Right lung (tissue), 5 donors: ENCODE data around the gene RGS12. TPM values are rescaled to one million over a fixed set of nuclear protein-coding genes. Genes with fewer than 3 reads are reported as not detected.
"Not testable (repeated sequence)": the region's sequence is repeated elsewhere in the genome, so short reads cannot be mapped to it uniquely, and the experiment has no call there.

ENCODE experiments used
- DNase-seq, 2 donors: peaks; one replicate each; pipeline ENCODE4 v3.0.0-alpha.2; 2013
- polyA plus RNA-seq, 5 donors: library from polyadenylated mRNA; unstranded; fragments of 120-200 nt; gene quantifications; one replicate each; pipeline versions ENCODE4 v1.2.1 to v1.2.3, GENCODE V29; 2013; ENCODE audit warnings: inconsistent platforms in 1 of 5, low replicate concordance in 1 of 5; ENCODE audit not compliant: insufficient read length in 5 of 5, insufficient read depth in 1 of 5

RGS12 gene
- polyA plus RNA-seq, 5 donors: 51.1 to 71.5 (median 67.7) TPM

GRCh38 chr4:3296651-3297050, 3.8 kb downstream of the RGS12 start:
- no peak for DNase-seq

- no peak for DNase-seq
These were observed 4.4 kb downstream of the RGS12 start for GRCh38 chr4:3297066-3297859.

- no peak for DNase-seq
These were observed 6.5 kb downstream of the RGS12 start for GRCh38 chr4:3299122-3299975.

DNA sequence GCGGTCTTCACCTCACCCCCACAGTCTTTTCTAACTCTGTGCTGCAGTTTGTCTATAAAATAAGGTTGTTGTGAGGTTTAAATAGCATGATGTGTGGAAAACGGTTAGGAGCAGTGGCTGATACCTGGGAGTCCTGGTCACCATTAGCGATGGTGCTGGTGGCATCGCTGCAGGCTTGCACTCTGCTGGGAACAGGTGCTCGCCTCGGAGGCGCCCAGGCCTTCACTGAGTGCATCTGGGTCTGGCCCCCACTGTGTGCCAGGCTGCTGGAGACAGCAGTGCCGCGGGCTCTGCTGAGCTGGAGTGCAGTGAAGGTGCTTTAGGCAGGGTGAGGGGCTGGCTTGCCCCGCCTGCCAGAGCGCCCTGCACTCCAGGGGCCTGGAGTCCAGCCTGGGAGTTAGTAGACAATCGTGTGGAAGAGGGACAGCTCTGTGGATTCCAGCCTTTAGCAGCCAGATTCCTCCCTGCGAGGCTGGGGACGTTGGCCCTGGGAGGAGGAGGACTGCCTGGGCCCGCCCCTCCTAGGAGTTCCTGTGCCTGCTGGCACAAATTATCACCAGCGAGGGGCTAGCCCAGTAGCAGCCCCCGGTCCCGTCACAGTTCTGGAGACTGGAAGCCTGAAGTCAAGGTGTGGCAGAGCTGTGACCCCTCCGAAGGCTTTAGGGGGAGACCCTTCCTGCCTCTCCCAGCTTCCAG, 7.3 kb downstream of the RGS12 start:
- no peak for DNase-seq

GRCh38 chr4:3300882-3301281, 8.1 kb downstream of the RGS12 start:
- DNase-seq: not testable (repeated sequence)

DNA sequence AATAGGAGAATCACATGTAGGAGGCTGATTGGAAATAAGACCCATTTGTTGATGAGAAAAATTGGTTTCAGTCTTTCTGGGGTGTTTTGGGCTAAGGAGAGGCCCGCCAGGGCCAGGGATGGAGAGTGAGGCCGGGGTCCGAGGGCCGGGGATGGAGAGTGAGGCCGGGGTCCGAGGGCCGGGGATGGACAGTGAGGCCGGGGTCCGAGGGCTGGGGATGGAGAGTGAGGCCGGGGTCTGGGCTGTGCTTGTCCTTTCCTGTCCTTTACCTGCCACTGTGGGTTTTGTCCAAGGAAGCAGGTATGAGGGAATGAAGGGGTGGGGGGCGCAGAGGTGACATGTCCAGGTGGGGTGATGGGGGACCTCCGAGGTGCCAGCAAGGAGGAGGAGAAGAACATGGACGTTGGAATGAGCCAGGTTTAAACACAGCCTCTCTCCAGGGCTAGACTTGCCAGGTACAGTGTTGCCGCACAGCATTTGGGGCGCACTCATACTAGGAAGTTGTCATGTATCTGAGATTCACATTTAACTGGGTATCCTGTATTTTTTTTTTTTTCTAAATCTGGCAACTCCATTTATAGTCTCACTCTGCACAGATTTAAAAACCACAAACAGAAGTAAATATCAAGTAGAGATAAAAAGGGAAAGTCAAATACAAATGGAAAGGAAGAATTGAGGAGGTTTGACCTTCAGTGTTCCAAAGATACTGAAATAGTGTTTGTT, 8.8 kb downstream of the RGS12 start:
- DNase-seq: no peak

GRCh38 chr4:3302173-3302785, 9.5 kb downstream of the RGS12 start:
- no peak for DNase-seq

- no peak for DNase-seq
These were observed 10.2 kb downstream of the RGS12 start for GRCh38 chr4:3302786-3303564.

DNA sequence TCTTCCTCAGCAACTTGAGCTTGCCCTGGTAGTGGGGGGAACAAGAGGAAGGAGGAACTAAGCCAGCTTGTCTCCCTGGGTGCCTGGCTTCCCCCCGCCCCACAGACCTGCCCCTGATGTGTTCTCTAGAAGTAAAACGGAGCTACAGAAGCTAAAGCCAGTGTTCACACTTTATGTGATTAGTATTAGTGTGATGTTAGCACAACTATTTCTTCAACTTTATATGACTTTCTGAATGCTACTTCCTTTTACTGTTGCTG, 10.7 kb downstream of the RGS12 start:
- DNase-seq: no peak

GRCh38 chr4:3303923-3304710, 11.3 kb downstream of the RGS12 start:
- DNase-seq: no peak

DNA sequence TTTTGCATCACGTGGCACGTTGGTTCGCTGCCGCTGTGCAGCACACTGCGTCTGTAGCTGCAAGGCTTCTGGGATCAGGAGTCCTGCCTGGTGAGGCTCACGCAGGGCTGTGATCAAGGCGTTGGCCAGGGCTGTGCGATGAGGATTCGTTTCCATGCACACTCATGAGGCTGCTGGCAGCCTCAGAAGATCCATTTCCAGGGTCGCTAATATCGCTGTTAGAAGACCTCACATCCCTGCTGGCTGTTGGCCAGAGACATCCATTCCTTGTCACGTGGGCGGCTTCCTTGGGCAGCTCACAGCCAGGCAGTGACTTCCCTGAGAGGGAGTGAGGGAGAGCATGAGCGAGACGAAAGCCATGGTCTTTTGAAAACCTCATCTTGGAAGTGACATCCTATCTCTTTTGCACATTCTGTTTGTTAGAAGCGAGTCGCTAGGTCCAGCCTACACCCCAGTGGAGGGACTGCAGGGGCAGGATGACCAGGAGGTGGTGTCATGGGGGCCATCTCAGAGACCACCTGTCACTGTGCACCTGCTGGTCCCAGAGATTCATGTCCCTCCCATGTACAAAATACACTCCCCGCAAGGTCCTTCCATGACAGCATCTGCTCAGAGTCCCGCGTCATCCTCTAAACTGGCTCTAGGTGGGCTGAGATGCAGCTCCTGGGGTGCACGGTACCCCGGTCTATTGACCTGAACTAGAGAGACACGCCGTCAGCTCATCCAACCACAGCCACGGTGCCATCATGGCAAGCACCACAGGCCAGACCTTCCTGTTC, 12.2 kb downstream of the RGS12 start:
- peak; percentile 65 for DNase-seq

- DNase-seq: no peak
These were observed 13.0 kb downstream of the RGS12 start for GRCh38 chr4:3305610-3306371.

DNA sequence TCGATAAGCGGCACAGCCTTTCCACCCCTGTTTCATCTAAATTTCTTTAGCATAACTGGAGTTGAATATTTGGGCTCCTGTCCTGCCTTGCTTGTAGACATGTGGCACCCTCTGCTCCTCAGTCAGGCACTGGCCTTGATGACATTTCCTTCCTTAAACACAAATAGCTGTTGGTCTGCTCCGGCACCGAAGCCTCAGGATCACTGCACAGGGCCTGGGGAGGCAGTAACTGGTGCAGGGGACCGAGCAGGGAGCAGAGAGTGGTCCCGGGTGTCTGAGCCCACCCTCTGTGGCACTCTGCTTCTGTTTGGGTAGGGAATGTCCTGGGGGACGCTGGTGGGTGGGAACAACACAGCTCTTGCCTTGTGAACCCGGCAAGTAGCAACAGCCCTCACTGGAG, 13.6 kb downstream of the RGS12 start:
- no peak for DNase-seq

GRCh38 chr4:3307060-3307459, 14.2 kb downstream of the RGS12 start:
- no peak for DNase-seq

- no peak for DNase-seq
These were observed 14.7 kb downstream of the RGS12 start for GRCh38 chr4:3307486-3307885.

- no peak for DNase-seq
These were observed 15.2 kb downstream of the RGS12 start for GRCh38 chr4:3307891-3308575.

- DNase-seq: no peak
These were observed 15.9 kb downstream of the RGS12 start for GRCh38 chr4:3308691-3309090.
